CD4-positive, alpha-beta T cell treated with Interleukin-12 subunit alpha and Interleukin-12 subunit beta, for 1 hour (primary cell): ENCODE data around the gene FBXO44.
"Not testable (repeated sequence)": the region's sequence is repeated elsewhere in the genome, so short reads cannot be mapped to it uniquely, and the experiment has no call there.

Experiments
- DNase-seq: peaks from one replicate; pipeline ENCODE4 v3.0.0-alpha.2; 2020

FBXO44 gene, protein sequence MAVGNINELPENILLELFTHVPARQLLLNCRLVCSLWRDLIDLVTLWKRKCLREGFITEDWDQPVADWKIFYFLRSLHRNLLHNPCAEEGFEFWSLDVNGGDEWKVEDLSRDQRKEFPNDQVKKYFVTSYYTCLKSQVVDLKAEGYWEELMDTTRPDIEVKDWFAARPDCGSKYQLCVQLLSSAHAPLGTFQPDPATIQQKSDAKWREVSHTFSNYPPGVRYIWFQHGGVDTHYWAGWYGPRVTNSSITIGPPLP

DNA sequence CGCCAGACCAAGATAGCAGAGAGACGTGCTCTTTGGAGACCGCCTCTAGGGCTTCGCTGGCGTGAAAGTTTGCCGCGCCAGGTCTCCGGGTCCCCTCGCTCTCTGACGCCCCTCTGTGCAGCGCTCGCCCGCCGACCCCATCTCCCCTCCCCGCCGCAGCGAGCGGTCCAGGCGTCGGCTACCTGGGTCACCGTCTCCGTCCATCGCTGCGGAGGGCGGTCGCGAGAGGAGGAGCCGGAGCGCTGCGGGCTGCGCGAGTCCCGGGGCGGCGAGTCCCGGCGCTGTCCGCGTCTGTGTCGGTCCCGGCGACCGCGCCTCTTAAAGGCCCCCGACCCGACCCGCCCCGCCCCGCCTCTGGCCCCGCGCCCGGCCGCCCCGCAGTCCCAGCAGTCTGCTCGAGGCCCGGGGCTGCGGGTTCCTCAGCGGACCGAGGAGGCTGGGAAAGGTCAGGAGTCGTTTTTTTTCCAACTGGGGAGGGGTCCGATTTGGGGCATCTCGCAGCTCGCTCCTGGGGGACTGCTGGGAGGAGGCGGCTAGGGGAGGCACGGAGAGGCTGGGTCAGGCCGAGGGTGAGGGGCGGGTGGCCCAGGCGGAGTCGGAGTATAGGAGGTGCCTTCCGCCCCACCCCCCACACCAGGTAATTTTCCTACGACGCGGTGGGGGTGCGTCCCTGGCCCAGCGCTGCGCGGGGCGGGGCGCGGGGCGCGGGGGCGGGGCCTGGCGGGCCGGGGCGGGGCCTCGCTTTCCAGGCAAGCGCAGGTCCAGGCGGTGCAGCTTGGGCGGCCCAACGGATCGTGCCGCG is at the start of gene FBXO44, which contains the start of gene FBXO2:
FBXO44 (plus strand) TSS at position 741 of the 802 bp plus-strand sequence. CDS start 959 bp downstream, outside the sequence.
FBXO2 (minus strand) TSS at position 293 of the 802 bp plus-strand sequence; CDS start at position 204, 89 bp downstream.
- DNase-seq: peak; percentile 72

DNA sequence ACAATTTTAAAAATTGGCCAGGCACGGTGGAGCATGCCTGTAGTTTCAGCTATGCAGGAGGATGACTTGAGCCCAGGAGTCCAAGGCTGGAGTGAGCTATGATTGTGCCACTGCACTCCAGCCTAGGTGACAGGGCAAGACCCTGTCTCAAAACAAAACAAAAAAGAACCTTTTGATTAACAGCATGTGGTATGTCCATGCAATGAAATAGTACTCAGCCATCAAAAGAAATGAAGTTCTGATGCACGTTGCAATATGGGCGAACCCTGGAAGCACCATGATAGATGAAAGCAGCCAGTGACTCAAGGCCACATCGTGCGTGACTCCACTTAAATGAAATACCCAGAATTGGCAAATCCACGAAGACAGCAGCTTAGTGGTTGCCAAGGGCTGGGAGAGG is 47.9 kb upstream of the FBXO44 start:
- DNase-seq: no peak

DNA sequence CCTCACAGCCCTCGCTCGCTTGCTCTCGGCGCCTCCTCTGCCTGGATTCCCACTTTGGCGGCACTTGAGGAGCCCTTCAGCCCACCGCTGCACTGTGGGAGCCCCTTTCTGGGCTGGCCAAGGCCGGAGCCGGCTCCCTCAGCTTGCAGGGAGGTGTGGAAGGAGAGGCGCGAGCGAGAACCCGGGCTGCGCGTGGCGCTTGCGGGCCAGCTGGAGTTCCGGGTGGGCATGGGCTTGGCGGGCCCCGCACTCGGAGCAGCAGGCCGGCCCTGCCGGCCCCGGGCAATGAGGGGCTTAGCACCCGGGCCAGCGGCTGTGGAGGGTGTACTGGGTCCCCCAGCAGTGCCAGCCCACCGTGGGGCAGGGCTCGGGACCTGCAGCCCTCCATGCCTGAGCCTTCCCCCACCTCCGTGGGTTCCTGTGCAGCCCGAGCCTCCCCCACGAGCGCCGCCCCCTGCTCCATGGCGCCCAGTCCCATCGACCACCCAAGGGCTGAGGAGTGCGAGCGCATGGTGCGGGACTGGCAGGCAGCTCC is 46.0 kb upstream of the FBXO44 start:
- DNase-seq: not testable (repeated sequence)

DNA sequence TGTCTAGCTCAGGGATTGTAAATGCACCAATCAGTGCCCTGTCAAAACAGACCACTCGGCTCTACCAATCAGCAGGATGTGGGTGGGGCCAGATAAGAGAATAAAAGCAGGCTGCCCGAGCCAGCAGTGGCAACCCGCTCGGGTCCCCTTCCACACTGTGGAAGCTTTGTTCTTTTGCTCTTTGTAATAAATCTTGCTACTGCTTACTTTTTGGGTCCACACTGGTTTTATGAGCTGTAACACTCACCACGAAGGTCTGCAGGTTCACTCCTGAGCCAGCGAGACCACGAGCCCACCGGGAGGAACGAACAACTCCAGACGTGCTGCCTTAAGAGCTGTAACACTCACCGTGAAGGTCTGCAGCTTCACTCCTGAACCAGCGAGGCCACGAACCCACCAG is 45.3 kb upstream of the FBXO44 start:
- DNase-seq: not testable (repeated sequence)

DNA sequence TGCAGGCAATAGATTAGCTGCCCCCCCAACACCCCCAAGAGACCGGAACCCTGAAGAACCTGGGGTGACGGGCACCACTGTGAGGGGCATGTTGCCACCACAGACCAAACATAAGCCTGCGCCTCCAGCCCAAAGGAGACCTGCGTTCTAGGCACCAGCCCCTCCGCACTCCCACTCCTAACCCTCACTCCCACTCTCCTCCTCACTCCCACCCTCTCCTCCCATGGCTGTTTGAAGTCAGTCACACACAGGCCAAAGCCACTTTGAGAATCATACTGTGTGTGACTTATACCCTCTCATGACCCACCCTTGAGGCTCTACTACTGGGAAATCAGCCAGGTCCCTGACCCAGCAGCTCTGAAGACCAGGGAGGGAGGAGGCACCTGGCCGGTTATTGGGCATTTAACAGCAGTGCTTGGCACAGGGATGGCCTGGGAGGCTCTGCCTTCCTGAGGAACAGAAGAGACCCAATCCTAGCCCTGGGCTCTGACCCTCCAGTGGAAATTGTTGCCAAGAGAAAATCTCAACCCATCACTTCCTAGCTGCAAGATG is 44.0 kb upstream of the FBXO44 start:
- no peak for DNase-seq

DNA sequence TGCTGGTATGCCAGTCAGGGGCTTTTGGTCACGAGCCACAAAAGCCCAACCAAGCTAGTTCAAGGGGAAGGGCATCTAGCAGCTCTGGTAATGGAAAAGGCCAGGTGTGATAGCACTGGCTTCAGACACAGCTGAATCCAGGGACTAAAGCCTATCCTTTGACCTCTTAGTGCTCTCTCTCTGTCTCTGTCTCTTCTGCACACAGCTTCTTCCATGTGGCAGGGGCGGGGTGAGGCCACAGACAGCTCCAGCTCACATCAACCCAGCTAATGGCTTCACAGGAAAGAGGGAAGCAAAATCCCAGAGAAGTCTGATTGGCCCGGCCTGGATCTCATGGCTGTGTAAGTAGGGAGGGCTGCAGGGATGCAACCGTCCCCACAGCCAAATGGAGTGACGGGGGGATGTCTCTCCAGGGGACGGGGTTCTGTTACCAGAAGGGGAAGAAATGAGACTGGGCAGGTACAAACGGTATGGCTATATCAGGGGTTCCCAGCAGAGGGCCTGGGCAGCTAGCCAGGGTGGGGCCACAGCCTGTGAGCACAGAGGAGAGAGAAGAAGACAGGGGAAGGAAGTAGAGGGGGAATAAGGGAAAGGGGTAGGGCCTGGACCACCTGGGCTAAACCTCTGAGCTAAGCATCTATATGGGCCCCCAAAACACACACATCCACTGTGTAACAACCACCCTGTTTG is 42.9 kb upstream of the FBXO44 start:
- DNase-seq: no peak

DNA sequence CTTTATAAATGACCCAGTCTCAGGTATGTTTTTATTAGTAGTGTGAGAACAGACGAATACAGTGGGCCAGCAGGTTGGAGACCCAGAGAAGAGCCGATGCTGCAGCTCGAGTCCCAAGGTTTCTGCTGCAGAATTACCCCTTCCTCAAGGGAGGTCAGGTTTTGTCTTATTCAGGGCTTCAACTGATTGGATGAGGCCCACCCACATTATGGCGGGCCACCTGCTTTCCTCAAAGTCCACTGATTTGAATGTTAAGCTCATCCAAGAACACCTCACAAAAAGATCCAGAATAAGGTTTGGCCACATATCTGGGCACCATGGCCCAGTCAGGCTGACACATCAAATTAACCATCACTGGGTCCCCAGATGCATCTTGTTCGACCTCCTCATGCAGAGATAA is 41.3 kb upstream of the FBXO44 start:
- no peak for DNase-seq

DNA sequence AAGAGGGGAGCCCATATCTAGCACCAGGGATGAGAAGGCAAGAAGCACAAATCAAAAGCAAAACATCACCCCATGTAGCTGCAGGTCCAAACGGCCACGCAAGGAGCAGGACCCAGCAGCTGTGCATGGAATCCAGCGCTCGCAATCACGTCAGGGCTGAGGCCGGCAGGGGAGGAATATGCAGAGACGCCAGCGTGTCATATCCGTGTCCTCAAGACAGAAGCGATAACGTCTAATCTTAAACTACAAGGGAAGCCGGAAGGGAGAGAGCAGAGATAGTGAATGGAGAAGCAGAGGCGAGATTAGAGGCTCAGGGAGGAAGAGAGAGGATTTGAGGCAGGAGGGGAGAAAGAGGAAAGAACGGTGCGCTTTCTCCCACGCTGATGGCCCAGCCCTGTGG is 39.6 kb upstream of the FBXO44 start:
- DNase-seq: no peak

DNA sequence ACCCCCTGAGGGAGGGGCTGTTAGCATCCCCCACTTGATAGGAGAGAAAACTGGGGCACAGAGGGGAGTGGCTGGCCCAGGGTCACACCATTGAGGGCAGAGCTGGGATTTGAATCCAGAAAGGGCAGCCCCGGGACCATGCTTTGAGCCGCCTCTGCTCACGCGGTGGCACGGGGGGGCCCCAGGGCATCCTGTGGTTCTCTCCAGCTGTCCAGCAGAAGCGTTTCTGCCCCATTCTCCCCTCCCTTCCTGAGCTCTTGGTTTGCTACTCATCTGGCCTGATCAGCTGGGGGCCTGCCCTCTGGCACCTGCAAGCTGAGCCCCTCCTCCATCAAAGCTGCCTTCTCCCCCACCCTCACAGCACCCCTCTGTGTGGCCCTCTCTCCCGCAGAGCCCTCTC is 37.9 kb upstream of the FBXO44 start:
- no peak for DNase-seq

DNA sequence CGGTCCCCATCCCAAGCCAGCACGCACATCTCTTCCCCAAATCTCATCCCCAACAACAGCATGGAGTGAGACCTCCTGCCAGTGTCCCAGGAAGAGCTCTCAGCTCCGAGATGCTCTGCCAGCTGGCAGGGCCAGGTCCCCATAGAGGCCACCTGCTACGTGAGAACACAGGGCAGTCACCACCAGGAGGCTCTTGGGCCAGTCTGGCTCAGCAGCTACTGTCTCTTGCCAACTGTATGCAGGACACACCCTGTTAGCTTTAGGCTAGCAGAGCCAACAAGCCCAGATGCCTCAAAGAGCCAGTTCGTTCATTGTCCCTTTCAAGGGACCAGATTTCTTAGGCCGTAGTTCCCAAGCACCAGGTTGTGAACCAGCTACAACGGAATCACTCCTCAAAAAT is 37.4 kb upstream of the FBXO44 start:
- DNase-seq: no peak

DNA sequence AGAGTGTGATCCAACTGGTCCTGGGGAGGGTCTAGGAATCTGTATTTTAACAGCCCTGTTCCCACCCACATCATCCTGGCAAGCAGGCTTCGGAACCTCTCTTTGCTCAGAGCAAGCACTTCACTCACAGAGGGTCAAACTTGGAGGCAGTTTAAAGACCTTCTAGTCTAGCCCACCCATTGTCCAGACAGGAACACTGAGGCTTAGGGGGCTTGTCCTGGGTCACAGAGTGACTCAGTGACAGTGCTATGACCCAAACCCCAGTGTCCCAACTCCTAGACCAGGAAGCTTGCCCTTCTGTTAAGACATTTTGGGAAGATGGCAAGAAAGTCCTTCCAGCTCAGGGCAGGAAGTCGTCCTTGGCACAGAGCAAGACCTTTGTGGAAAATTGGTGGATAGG is 36.9 kb upstream of the FBXO44 start:
- DNase-seq: no peak

DNA sequence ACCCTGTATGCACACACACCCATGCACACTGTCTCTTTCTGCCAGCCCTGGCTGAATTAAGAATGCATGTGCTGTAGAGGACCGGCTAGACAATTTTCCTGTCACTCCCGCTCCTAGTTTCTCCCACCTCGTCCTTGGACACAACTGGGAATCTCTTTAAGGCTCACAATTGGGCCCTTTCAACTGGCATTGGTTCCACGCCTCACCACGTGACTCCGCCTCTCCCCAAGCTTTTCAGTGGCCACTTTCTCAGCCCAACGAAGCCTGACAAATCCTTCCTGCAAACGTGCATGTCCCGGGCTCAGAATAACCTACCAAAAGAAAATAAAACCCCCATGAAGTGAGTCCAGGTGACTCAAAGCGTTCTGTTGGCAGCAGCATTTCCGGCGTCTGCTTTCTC is 34.3 kb upstream of the FBXO44 start:
- DNase-seq: no peak

DNA sequence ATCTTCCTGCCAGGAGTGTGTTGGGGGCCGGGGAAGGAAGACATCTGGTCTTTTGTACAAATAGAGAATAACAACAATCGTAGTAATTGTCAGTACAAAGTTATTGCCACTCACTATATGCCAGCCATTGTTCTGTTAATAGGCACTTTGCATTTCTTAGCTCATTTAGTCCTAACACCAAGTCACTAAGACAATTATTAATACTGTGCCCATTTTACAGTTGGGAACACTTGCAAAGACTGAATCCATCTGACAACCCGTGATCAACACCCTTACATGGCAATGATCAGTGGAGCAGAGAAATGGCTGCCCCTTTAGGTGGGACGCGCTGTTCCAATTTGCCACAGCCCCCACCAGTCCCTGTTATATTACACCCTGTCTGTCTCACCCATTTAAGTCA is 33.8 kb upstream of the FBXO44 start:
- DNase-seq: no peak

DNA sequence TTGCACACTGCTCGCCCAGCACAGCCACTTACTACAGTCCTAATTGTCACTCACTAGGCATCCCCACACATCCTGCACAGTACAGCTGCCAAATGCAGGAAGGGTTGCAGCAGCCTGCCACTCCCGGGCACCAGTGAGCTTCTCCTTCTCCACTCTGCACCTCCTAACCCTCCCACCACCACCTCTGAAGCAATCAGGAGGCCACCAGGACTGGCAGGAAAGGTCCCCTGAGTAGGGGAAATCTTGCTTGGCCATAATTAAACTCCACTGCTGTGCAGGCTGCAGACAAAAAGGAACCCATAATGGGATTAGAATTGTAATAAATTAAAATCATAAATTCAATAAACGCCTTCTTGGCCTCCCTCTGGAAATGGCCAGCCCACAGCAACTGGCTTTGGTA is 32.3 kb upstream of the FBXO44 start:
- DNase-seq: no peak

DNA sequence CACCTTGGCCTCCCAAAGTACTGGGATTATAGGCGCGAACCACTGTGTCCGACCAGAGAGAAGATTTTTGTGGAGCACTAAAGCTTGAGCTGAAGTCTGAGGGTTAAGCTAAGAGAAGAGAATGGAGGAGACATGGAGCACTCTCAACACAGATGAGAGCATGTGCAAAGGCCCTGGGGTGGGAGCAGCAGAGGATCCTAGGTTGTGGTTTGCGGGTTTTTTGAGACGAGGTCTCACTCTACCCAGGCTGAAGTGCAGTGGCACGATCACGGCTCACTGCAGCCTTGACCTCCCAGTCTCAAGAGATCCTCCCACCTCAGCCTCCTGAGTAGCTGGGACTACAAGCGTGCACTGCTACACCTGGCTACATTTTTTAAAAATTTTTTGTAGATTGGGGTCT is 31.0 kb upstream of the FBXO44 start:
- no peak for DNase-seq

DNA sequence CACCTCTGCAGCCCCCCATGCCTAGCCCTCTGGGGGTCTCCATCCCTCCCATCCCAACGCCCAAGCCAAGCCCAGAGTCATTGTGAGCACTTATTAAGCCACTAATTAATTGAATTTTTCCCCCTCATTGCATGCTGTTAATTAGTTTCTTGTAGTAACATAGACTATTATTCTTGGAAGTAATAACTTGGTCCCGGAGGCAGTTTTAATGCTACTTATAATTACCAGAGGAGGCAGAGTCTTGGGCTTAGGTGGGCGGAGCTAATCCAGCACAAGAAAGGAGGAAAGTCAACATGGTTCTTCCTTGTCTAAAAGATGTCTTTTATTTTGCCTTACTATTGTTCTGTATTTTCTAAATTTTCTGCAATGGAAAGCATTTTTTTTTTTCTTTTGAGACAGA is 28.1 kb upstream of the FBXO44 start:
- DNase-seq: no peak

DNA sequence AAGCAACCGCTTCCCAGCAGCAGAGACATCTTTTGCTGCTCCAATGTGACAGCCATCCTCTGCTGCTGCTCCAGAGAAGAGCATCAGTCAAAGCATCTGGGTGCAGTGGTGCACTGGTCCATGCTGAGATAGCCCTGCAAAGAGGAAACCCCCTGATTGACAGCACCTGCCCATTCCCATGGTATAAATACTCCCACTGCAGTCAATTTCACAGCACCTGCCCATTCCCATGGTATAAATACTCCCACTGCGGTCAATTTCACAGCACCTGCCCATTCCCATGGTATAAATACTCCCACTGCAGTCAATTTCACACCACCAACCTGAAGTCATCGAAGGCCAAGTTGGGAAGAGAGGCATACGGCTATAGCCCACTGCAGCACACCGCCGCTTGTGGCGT is 25.9 kb upstream of the FBXO44 start:
- DNase-seq: no peak

DNA sequence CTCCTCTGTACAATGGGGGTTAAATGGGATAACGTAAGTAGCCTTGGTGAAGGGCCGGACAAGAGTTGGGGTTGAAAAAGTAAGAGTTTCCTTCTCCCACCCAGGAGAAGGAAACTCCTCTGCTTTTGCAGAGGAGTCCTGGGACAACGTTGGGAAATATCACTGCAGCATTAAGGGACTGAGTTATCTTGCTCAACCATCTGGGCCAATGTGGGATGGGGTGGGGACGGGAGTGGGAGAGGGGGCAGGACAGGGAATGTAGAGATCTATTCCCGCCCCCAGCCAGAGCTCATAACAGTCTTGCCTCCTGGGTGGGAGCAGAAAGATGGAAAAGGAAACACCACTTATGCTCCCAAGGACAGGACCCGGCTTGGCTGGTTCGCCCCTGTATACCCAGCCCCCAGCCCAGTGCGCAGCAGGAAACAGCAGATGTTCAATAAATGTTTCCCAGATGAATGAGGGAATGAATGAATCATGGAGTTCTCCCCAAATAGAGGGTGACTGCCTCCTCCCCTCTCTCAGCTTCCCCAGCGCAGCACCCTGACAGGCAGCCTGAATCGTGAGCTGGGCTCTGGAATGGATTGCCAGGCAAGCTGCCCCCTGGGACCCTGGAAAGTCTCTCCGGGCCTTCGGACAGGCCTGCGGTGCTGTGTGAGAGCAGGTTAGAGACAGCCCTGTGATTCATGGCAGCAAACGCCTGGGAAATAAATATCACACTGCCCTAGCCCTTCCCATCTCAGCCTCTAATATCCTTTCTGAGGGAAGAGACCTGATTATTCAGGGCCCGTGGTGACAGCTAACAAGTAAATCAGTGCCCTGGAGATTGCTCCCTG is 25.3 kb upstream of the FBXO44 start:
- DNase-seq: no peak

DNA sequence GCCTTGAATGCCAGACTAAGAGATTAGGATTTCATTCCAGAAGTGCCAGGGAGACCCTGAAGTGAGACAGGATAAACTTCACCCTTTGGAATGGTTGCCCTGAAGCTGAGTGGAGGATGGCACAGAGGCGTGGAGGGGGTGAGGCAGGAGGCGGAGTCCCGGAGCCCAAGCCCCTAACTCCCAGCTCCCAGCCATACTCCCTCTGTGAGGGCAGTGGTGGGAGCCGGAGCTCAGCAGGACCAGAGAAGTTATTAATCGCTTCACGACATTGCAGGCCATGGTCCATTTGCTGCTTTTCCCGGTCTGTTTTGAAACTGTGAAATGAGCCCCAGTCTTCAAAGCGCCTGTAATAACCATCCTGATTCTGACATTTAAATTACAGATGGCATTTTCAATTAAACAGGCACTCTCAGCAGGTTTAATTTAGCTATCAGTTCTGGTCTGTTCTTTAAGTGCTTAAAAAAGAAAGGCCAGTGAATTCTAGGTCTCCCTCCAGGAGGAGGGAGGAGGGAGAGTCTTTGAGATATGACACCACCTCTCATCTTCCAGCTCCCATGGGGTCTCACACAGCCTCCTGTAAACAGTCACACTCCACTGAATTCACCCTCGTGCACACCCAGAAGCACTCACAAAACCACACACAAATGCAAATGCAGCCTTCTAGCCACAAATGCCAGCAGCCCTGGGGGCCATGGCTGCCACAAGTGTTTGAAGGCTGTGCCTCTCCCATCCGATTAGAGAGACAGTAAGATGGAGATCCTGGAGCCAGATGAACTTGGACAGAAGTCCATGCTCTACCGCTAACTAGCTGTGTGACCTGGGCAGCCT is 20.1 kb upstream of the FBXO44 start:
- DNase-seq: no peak

DNA sequence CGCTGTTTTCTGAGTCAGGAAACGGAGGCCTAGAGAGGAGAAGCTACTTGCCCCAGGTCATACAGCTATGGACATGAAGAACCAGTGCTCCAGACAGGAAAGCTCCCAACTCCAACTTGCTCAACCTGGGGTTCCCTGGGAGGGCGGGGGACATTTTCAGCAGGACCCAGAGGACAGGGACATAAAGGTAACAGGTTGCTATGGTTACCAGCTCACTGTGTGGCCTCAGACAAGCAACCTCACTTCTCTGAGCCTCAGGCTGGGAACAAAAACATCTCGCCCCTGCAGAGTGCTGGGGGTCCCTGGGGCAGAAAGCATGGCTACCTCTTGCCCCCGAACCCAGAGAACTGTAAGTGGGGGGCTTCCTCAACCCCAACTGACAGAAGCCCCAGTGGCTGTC is 16.6 kb upstream of the FBXO44 start:
- DNase-seq: no peak

DNA sequence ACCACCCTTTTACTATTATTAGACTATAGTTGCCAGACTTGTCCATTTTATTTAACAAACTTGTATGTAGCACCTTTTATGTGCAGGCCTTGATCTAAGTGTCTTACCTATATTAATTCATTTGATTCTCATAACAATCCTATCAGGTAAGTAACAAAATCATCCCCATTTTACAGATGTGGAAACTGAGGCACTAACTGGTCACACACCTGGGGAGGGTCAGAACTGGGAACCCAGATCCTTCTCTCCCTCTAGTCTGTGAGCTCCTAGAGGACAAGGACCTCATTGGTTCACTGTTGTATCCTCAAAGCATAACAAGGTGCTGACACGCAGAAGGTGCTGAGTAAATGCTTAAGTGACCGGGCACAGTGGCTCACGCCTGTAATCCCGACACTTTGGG is 15.3 kb upstream of the FBXO44 start:
- DNase-seq: no peak
